ENCODE data around the gene TMC1. TPM values are rescaled to one million over a fixed set of nuclear protein-coding genes. Genes with fewer than 3 reads are reported as not detected.

Gene TMC1
- total RNA-seq, 1 experiment from 2014 or later = 5.5 TPM

DNA sequence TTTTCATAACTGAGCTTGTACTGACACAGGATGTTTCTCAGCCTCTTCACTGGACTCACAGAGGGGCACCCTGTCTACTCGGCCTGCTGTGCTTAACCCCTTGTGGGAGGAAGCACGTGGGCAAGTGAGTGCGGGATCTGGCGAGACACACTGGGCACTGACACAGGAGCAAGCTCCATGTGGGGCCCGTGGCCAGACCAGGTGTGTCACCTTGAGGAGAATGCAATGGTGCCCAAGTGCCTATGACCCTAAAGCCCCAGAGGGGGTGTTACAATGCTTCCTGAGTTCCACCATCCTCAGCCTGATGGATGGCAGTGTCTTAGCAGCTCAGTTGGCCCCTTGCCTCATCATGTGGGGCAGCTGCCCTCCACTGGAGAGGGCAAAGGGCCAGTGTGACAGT lies 302.6 kb downstream of the TMC1 start:
- ChIA-PET POLR2A (ENCODE audit: unreplicated experiment) (no interaction called here), CTCF (no interaction called here)
- peaks cover 18% of the 10 kb centered on the region for H3F3A ChIP-seq (ENCODE audit: insufficient read depth, low read depth)
- no peaks in the 10 kb centered on the region for H3K9me2 ChIP-seq (ENCODE audit: insufficient read depth)
- no peak overlapping the region for H2AFZ ChIP-seq
- H4K20me1 ChIP-seq (ENCODE audit: insufficient read depth) = no peaks in the 10 kb centered on the region
- TF ChIP-seq CTCF (conservative IDR thresholded peaks at IDR 0.05) (no peak), EZH2 (IDR thresholded peaks at IDR 0.05; ENCODE audit: low read depth) (no peak)
- no peak overlapping the region for H3K27ac ChIP-seq
- H3K4me2 ChIP-seq = no peak overlapping the region
- no peak overlapping the region for H3K4me3 ChIP-seq
- no TSS peak for BruUV-seq (replicated peaks)
- no peaks in the 10 kb centered on the region for H3K79me2 ChIP-seq (ENCODE audit: low read depth)
- H3K9me3 ChIP-seq (ENCODE audit: insufficient read depth, low read depth) = peaks cover 6% of the 10 kb centered on the region
- no peaks in the 10 kb centered on the region for H3K36me3 ChIP-seq (ENCODE audit: low read depth)
- H3K4me1 ChIP-seq (replicated peaks; ENCODE audit: insufficient read depth) = peaks cover 23% of the 10 kb centered on the region
- intact Hi-C loops (cut with micrococcal nuclease; ENCODE audit: unreplicated experiment) = loop anchor here (2.0 to 10.0 kb wide), 4 partner anchors 199 to 462 kb away; no protein-coding TSS in a partner anchor
- DNase-seq = no peak
- no peaks in the 10 kb centered on the region for H3K27me3 ChIP-seq (ENCODE audit: insufficient read depth, low read depth)

DNA sequence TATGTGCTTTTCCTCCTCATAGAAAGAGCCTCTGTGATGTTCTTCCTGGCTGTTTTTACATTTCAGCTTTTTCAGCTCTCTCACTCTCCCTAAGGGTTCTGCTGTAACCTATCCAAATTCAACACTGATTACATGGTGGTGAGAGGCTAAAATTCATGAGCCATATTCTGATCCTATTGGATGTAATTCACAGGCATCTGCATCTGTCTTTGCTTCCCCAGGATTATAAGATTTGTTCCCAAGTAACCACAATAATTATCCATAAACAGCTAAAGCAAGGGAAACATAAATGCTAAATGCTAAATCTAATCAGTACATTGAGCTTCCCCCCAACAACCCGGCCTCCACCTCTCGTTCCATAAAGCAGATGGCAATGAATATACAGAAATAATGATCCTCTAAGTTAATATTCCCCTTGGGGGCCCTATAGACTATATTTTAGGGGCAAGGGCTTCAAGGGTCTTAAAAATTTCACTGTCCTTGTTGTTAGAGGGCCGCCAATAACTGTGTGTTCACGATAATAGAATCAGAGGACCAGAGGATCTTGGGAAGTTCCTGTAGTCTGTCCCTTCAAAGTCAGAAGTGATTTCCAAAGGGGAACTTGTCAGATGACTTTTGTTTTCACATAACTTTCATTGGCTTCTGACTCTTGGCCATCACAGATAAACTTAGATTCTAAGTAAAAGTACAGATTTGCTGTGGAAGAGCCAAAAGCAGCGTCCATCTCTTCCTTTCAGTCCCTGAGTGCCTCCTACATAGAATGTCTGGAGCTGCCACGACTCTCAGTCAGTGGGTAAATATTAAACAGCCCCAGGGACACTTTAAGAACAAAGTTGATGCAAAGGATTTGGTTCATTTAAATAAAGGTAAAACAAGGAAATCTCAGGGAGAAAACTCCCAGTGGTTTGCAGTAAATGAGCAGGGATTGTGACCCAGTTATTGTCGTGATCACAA lies 305.9 kb downstream of the TMC1 start:
- peak overlapping the region; percentile 62 for H3K4me2 ChIP-seq
- TF ChIP-seq CTCF (conservative IDR thresholded peaks at IDR 0.05) = no peak
- no peak for TF ChIP-seq EZH2 (IDR thresholded peaks at IDR 0.05; ENCODE audit: low read depth)
- intact Hi-C loops (cut with micrococcal nuclease; ENCODE audit: unreplicated experiment) = loop anchor here (10.0 kb wide), 2 partner anchors 272 to 382 kb away; no protein-coding TSS in a partner anchor
- H4K20me1 ChIP-seq (ENCODE audit: insufficient read depth) = no peaks in the 10 kb centered on the region
- no peaks in the 10 kb centered on the region for H3K27me3 ChIP-seq (ENCODE audit: insufficient read depth, low read depth)
- CTCF ChIA-PET = interaction anchor here (0.6 to 1.0 kb wide), 2 partner anchors 30 to 233 kb away, joined by 3 read pairs; no protein-coding TSS in a partner anchor
- H3K4me1 ChIP-seq (replicated peaks; ENCODE audit: insufficient read depth) = peaks cover 31% of the 10 kb centered on the region
- no peaks in the 10 kb centered on the region for H3K9me2 ChIP-seq (ENCODE audit: insufficient read depth)
- H3K79me2 ChIP-seq (ENCODE audit: low read depth) = no peaks in the 10 kb centered on the region
- peak overlapping the region; percentile 92 for H3K27ac ChIP-seq
- peak overlapping the region; percentile 37; the same call in 1 of the 2 replicates for H2AFZ ChIP-seq
- POLR2A ChIA-PET (ENCODE audit: unreplicated experiment) = interaction anchor here (0.7 kb wide), 2 partner anchors 476 to 811 kb away, joined by 3 to 8 read pairs; no protein-coding TSS in a partner anchor
- peaks cover 6% of the 10 kb centered on the region for H3K9me3 ChIP-seq (ENCODE audit: insufficient read depth, low read depth)
- no peak for DNase-seq
- no TSS peak for BruUV-seq (replicated peaks)
- H3F3A ChIP-seq (ENCODE audit: insufficient read depth, low read depth) = peaks cover 21% of the 10 kb centered on the region
- H3K36me3 ChIP-seq (ENCODE audit: low read depth) = no peaks in the 10 kb centered on the region
- H3K4me3 ChIP-seq = no peak overlapping the region

GRCh38 chr9:72827950-72828731 lies 306.7 kb downstream of the TMC1 start:
- no peak overlapping the region for H3K4me3 ChIP-seq
- no peaks in the 10 kb centered on the region for H3K27me3 ChIP-seq (ENCODE audit: insufficient read depth, low read depth)
- ChIA-PET POLR2A (ENCODE audit: unreplicated experiment) (interaction anchor here (0.6 to 0.7 kb wide), 3 partner anchors 477 to 812 kb away, joined by 3 to 8 read pairs (median 3); no protein-coding TSS in a partner anchor), CTCF (interaction anchor here (0.7 to 1.1 kb wide), 2 partner anchors 29 to 254 kb away, joined by 3 read pairs; no protein-coding TSS in a partner anchor)
- no peaks in the 10 kb centered on the region for H3K36me3 ChIP-seq (ENCODE audit: low read depth)
- H3K79me2 ChIP-seq (ENCODE audit: low read depth) = no peaks in the 10 kb centered on the region
- H3F3A ChIP-seq (ENCODE audit: insufficient read depth, low read depth) = peaks cover 21% of the 10 kb centered on the region
- peak overlapping the region; percentile 37; the same call in 1 of the 2 replicates for H2AFZ ChIP-seq
- no peaks in the 10 kb centered on the region for H4K20me1 ChIP-seq (ENCODE audit: insufficient read depth)
- H3K27ac ChIP-seq = peak overlapping the region; percentile 92
- TF ChIP-seq CTCF (conservative IDR thresholded peaks at IDR 0.05) (no peak), EZH2 (IDR thresholded peaks at IDR 0.05; ENCODE audit: low read depth) (no peak)
- intact Hi-C loops (cut with micrococcal nuclease; ENCODE audit: unreplicated experiment) = loop anchor here (1.0 to 10.0 kb wide), 4 partner anchors 273 to 383 kb away; no protein-coding TSS in a partner anchor
- peak; percentile 16 to 97 for DNase-seq
- peaks cover 31% of the 10 kb centered on the region for H3K4me1 ChIP-seq (replicated peaks; ENCODE audit: insufficient read depth)
- H3K9me2 ChIP-seq (ENCODE audit: insufficient read depth) = no peaks in the 10 kb centered on the region
- H3K4me2 ChIP-seq = peak overlapping the region; percentile 62
- peaks cover 6% of the 10 kb centered on the region for H3K9me3 ChIP-seq (ENCODE audit: insufficient read depth, low read depth)
- BruUV-seq (replicated peaks) = no TSS peak

All from PC-9 (cell line).